SH-SY5Y (cell line): ENCODE data around the gene PPARD.

Source experiments
- GATA2 ChIP-seq: IDR thresholded peaks from 2 replicates; pipeline ENCODE4 v1.6.1; 2011; ENCODE audit warnings: mild to moderate bottlenecking, low read depth, low read length
- GATA3 ChIP-seq: IDR thresholded peaks from 2 replicates; pipeline ENCODE4 v1.6.1; 2011; ENCODE audit warnings: low read depth, mild to moderate bottlenecking, low read length, moderate library complexity

- no peak for TF ChIP-seq GATA2
- TF ChIP-seq GATA3: no peak
Measured at GRCh38 chr6:35400111-35400510, 57.8 kb downstream of the PPARD start.
